ENCODE results near the gene SDC4.

The SDC4 gene

GRCh38 chr20:45294659-45295058 is 53.6 kb downstream of the SDC4 start:
- DNase-seq (ENCODE audit: low spot score): no peak

DNA sequence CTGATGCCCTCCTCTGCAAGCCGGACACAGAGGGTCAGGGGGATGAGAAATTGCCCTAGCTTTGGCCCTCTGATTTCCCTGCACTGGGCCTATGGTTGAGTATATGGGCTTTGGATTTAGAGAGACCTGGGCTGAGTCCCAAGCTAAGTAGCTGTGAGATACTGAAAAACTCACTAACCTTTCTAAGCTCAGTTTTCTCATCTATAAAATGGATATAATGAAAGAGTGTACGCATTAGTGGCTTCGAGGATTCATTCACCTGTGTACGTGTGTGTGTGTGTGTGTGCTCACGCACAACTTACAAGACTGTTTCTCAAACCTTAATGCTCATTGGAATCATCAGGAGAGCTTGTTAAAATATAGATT is 54.2 kb downstream of the SDC4 start:
- no peak for DNase-seq (ENCODE audit: low spot score)

- peak; percentile 37 for DNase-seq (ENCODE audit: low spot score)
Observed at GRCh38 chr20:45293041-45294002, 54.9 kb downstream of the SDC4 start.

- no peak for DNase-seq (ENCODE audit: low spot score)
Observed at GRCh38 chr20:45292343-45292742, 55.9 kb downstream of the SDC4 start.

DNA sequence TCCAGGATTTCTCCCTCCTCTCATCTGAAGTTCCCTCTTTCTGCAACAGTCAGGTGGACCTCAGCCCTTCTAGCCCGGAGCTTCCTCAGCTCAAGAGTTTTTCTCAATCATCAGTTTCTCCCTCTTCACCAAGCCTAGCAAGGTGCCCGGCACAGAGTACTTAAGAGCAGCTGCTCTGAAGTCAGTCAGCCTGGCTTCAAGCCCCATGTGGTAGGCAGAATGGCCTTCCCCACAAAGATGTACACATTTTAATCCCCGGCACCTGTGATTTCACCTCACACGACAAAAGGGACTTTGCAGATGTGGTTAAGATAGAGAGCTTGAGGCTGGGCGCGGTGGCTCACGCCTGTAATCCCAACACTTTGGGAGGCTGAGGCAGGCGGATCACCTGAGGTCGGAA is 56.7 kb downstream of the SDC4 start:
- DNase-seq (ENCODE audit: low spot score): no peak

- peak; percentile 87 for DNase-seq (ENCODE audit: low spot score)
Observed at GRCh38 chr20:45290677-45291355, 57.4 kb downstream of the SDC4 start.

GRCh38 chr20:45289942-45290676 is 58.1 kb downstream of the SDC4 start:
- no peak for DNase-seq (ENCODE audit: low spot score)

DNA sequence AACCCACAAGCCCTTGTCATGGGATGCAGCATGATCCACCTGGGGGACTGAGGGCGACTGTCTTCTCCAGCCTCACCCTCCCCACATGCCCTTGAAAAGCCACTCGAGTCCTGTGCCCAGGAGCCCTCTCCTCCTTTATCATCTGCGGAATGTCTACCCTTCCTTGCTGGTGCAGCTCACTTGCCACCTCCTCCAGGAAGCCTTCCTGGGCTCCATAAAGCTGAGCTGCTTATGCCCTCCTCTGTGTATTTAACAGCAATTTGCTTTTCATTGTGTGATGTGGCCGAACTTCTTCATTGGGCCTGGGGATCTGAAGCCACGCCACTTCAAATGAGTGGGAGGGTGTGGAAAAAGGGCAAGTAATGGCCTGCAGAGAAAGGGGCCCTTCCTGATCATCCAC is 59.4 kb downstream of the SDC4 start:
- DNase-seq (ENCODE audit: low spot score): no peak

DNA sequence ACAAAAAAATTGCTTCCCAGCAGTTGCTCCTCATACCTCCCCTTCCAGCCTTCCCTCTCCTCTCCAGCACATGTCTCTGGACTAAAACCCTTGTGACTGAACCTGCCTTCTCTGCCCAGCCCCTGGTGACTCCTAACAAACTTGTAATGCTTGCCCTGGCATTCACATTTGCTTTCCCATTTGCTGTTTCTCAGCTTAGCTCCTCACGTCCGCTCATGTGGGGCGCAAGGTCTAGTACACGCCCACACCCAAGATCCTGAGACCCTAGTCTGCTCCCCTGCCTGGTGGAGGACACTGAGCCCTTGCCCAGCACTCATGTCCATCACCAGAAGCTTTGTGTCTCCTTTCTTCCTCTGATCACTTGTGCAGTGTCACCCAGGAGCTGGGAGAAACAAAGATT is 59.8 kb downstream of the SDC4 start:
- no peak for DNase-seq (ENCODE audit: low spot score)

GRCh38 chr20:45283551-45284057 is 64.6 kb downstream of the SDC4 start:
- DNase-seq (ENCODE audit: low spot score): no peak

GRCh38 chr20:45282700-45283550 is 65.3 kb downstream of the SDC4 start:
- no peak for DNase-seq (ENCODE audit: low spot score)

GRCh38 chr20:45279992-45280391 is 68.2 kb downstream of the SDC4 start:
- no peak for DNase-seq (ENCODE audit: low spot score)

DNA sequence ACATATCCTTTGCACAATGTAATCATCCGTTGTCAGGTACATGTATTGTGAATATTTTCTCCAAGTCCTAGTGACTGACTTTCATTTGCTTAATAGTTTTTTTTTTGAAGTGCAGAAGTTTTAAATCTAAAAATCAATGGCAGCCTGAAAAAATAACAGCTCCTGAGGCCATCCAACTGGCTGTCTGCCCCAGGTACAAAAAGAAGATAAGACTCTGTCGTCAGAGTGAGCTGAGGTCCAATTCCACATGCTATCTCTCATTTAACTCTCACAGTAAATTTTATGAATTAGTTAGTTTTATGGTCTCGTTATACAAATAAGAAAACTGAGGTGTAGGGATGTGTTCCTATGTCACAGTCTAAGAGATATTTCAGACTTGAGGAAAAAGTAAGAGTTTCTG is 72.9 kb downstream of the SDC4 start:
- no peak for DNase-seq (ENCODE audit: low spot score)
